ENCODE data around the gene RPL18. TPM values are rescaled to one million over a fixed set of nuclear protein-coding genes. Genes with fewer than 3 reads are reported as not detected.

Gene RPL18
- total RNA-seq, 8 experiments from 2014 or later = 1,630 to 4,209 (median 2,425) TPM

- no peak for ATAC-seq (replicated peaks in 6 of 8)
- H3K4me1 ChIP-seq (replicated peaks in 1 of 2) = no peaks in the 10 kb centered on the region
- no peak overlapping the region for H3K4me3 ChIP-seq
- in situ Hi-C loops (cut with MboI; ENCODE audit: low pct_unique_long_range_greater_than_20kb in 2 of 9, low sequenced_read_pairs in 9 of 9, unreplicated experiment in 9 of 9) = no loop called here
- WGBS, 10 experiments = 71 to 100% (median 89%) methylated on average over 2 to 5 of the region's 21 CpGs; no CpG with 5 or more reads in 4 of the 10 experiments
- no peak overlapping the region for H3K27ac ChIP-seq
These were observed 18.1 kb downstream of the RPL18 start for GRCh38 chr19:48600679-48601417.

- 63 to 84% (median 81%) methylated on average over 2 to 14 of the region's 30 CpGs; no CpG with 5 or more reads in 6 of the 10 experiments for WGBS, 10 experiments
- ATAC-seq (replicated peaks in 6 of 8) = peak in 2 of 8 experiments; percentile 10 to 23
- in situ Hi-C loops (cut with MboI; ENCODE audit: low pct_unique_long_range_greater_than_20kb in 2 of 9, low sequenced_read_pairs in 9 of 9, unreplicated experiment in 9 of 9) = loop anchor here in 7 of 9 experiments (25.0 kb wide), 4 partner anchors 112 to 337 kb away; partner anchors contain the start of genes CARD8 (in 2 of the 7) and ZNF114 (in 2 of the 7)
- H3K4me1 ChIP-seq (replicated peaks in 1 of 2) = no peaks in the 10 kb centered on the region
- H3K27ac ChIP-seq = no peak overlapping the region
- no peak overlapping the region for H3K4me3 ChIP-seq
These were observed 19.8 kb downstream of the RPL18 start for GRCh38 chr19:48598996-48599700.

GRCh38 chr19:48596679-48597465 lies 22.1 kb downstream of the RPL18 start:
- Histone ChIP-seq H3K27ac (no peak overlapping the region), H3K4me1 (replicated peaks in 1 of 2) (no peaks in the 10 kb centered on the region), H3K4me3 (no peak overlapping the region)
- WGBS, 10 experiments = 71 to 90% (median 83%) methylated on average over 2 to 18 of the region's 39 CpGs; no CpG with 5 or more reads in 3 of the 10 experiments
- in situ Hi-C loops (cut with MboI; ENCODE audit: low pct_unique_long_range_greater_than_20kb in 2 of 9, low sequenced_read_pairs in 9 of 9, unreplicated experiment in 9 of 9) = loop anchor here in 7 of 9 experiments (25.0 kb wide), 4 partner anchors 110 to 335 kb away; partner anchors contain the start of genes CARD8 (in 2 of the 7) and ZNF114 (in 2 of the 7)
- peak in 1 of 8 experiments; percentile 6 for ATAC-seq (replicated peaks in 6 of 8)

- ATAC-seq (replicated peaks in 6 of 8) = peak in 1 of 8 experiments; percentile 6
- H3K4me1 ChIP-seq (replicated peaks in 1 of 2) = no peaks in the 10 kb centered on the region
- 100% methylated on average over 1 of the region's 4 CpGs; no CpG with 5 or more reads in 9 of the 10 experiments for WGBS, 10 experiments
- H3K4me3 ChIP-seq = no peak overlapping the region
- H3K27ac ChIP-seq = no peak overlapping the region
- in situ Hi-C loops (cut with MboI; ENCODE audit: low pct_unique_long_range_greater_than_20kb in 2 of 9, low sequenced_read_pairs in 9 of 9, unreplicated experiment in 9 of 9) = loop anchor here in 7 of 9 experiments (25.0 kb wide), 4 partner anchors 109 to 334 kb away; partner anchors contain the start of genes CARD8 (in 2 of the 7) and ZNF114 (in 2 of the 7)
These were observed 22.7 kb downstream of the RPL18 start for GRCh38 chr19:48596237-48596636.

- H3K27ac ChIP-seq = no peak overlapping the region
- no peak overlapping the region for H3K4me3 ChIP-seq
- in situ Hi-C loops (cut with MboI; ENCODE audit: low pct_unique_long_range_greater_than_20kb in 2 of 9, low sequenced_read_pairs in 9 of 9, unreplicated experiment in 9 of 9) = loop anchor here in 7 of 9 experiments (25.0 kb wide), 4 partner anchors 109 to 334 kb away; partner anchors contain the start of genes CARD8 (in 2 of the 7) and ZNF114 (in 2 of the 7)
- WGBS, 10 experiments = 40 to 100% methylated on average over 1 to 2 of the region's 6 CpGs; no CpG with 5 or more reads in 8 of the 10 experiments
- ATAC-seq (replicated peaks in 6 of 8) = peak in 1 of 8 experiments; percentile 17
- H3K4me1 ChIP-seq (replicated peaks in 1 of 2) = no peaks in the 10 kb centered on the region
These were observed 23.1 kb downstream of the RPL18 start for GRCh38 chr19:48595833-48596232.

GRCh38 chr19:48595171-48595570 lies 23.8 kb downstream of the RPL18 start:
- ATAC-seq (replicated peaks in 6 of 8) = no peak
- H3K4me3 ChIP-seq = no peak overlapping the region
- 71 to 100% (median 83%) methylated on average over 1 to 3 of the region's 9 CpGs; no CpG with 5 or more reads in 6 of the 10 experiments for WGBS, 10 experiments
- no peak overlapping the region for H3K27ac ChIP-seq
- in situ Hi-C loops (cut with MboI; ENCODE audit: low pct_unique_long_range_greater_than_20kb in 2 of 9, low sequenced_read_pairs in 9 of 9, unreplicated experiment in 9 of 9) = loop anchor here in 7 of 9 experiments (25.0 kb wide), 4 partner anchors 108 to 333 kb away; partner anchors contain the start of genes CARD8 (in 2 of the 7) and ZNF114 (in 2 of the 7)
- no peaks in the 10 kb centered on the region for H3K4me1 ChIP-seq (replicated peaks in 1 of 2)

GRCh38 chr19:48591021-48591420 lies 28.0 kb downstream of the RPL18 start:
- WGBS, 10 experiments = 14 to 100% (median 65%) methylated on average over 1 to 3 of the region's 5 CpGs; no CpG with 5 or more reads in 2 of the 10 experiments
- in situ Hi-C loops (cut with MboI; ENCODE audit: low pct_unique_long_range_greater_than_20kb in 2 of 9, low sequenced_read_pairs in 9 of 9, unreplicated experiment in 9 of 9) = loop anchor here in 7 of 9 experiments (25.0 kb wide), 4 partner anchors 104 to 329 kb away; partner anchors contain the start of genes CARD8 (in 2 of the 7) and ZNF114 (in 2 of the 7)
- no peak overlapping the region for H3K4me3 ChIP-seq
- no peak for ATAC-seq (replicated peaks in 6 of 8)
- H3K4me1 ChIP-seq (replicated peaks in 1 of 2) = peaks cover 0 to 6% of the 10 kb centered on the region in 2 donors
- no peak overlapping the region for H3K27ac ChIP-seq

GRCh38 chr19:48588670-48589401 lies 30.1 kb downstream of the RPL18 start:
- peak overlapping the region in 4 of 5 donors; percentile 8 to 27 (median 20) for H3K4me3 ChIP-seq
- in situ Hi-C loops (cut with MboI; ENCODE audit: low pct_unique_long_range_greater_than_20kb in 2 of 9, low sequenced_read_pairs in 9 of 9, unreplicated experiment in 9 of 9) = loop anchor here (10.0 to 25.0 kb wide), 6 partner anchors 84 to 327 kb away; partner anchors contain the start of genes ZNF114 (in 3 of the 9) and CARD8 (in 2 of the 9)
- H3K4me1 ChIP-seq (replicated peaks in 1 of 2) = peaks cover 0 to 6% of the 10 kb centered on the region in 2 donors
- peak; percentile 82 to 94 (median 86) for ATAC-seq (replicated peaks in 6 of 8)
- H3K27ac ChIP-seq = no peak overlapping the region
- 0 to 40% (median 19%) methylated on average over 1 to 11 of the region's 36 CpGs; no CpG with 5 or more reads in 6 of the 10 experiments for WGBS, 10 experiments

- 100% methylated on average over 1 of the region's 3 CpGs; no CpG with 5 or more reads in 7 of the 10 experiments for WGBS, 10 experiments
- H3K4me3 ChIP-seq = no peak overlapping the region
- no peak overlapping the region for H3K27ac ChIP-seq
- peaks cover 0 to 6% of the 10 kb centered on the region in 2 donors for H3K4me1 ChIP-seq (replicated peaks in 1 of 2)
- ATAC-seq (replicated peaks in 6 of 8) = no peak
- in situ Hi-C loops (cut with MboI; ENCODE audit: low pct_unique_long_range_greater_than_20kb in 2 of 9, low sequenced_read_pairs in 9 of 9, unreplicated experiment in 9 of 9) = loop anchor here (10.0 to 25.0 kb wide), 6 partner anchors 83 to 325 kb away; partner anchors contain the start of genes ZNF114 (in 3 of the 9) and CARD8 (in 2 of the 9)
These were observed 31.6 kb downstream of the RPL18 start for GRCh38 chr19:48587387-48587786.

- 17 to 100% (median 80%) methylated on average over 1 to 2 of the region's 2 CpGs; no CpG with 5 or more reads in 3 of the 10 experiments for WGBS, 10 experiments
- no peak overlapping the region for H3K4me3 ChIP-seq
- no peaks in the 10 kb centered on the region for H3K4me1 ChIP-seq (replicated peaks in 1 of 2)
- H3K27ac ChIP-seq = no peak overlapping the region
- no peak for ATAC-seq (replicated peaks in 6 of 8)
- in situ Hi-C loops (cut with MboI; ENCODE audit: low pct_unique_long_range_greater_than_20kb in 2 of 9, low sequenced_read_pairs in 9 of 9, unreplicated experiment in 9 of 9) = loop anchor here (10.0 to 25.0 kb wide), 6 partner anchors 77 to 320 kb away; partner anchors contain the start of genes ZNF114 (in 3 of the 9) and CARD8 (in 2 of the 9)
These were observed 36.8 kb downstream of the RPL18 start for GRCh38 chr19:48582168-48582567.

GRCh38 chr19:48578891-48579290 lies 40.1 kb downstream of the RPL18 start:
- H3K27ac ChIP-seq = no peak overlapping the region
- no peak for ATAC-seq (replicated peaks in 6 of 8)
- no peak overlapping the region for H3K4me3 ChIP-seq
- in situ Hi-C loops (cut with MboI; ENCODE audit: low pct_unique_long_range_greater_than_20kb in 2 of 9, low sequenced_read_pairs in 9 of 9, unreplicated experiment in 9 of 9) = loop anchor here in 7 of 9 experiments (25.0 kb wide), 4 partner anchors 92 to 317 kb away; partner anchors contain the start of genes CARD8 (in 2 of the 7) and ZNF114 (in 2 of the 7)
- WGBS, 10 experiments = 0 to 86% (median 44%) methylated on average over 1 to 3 of the region's 3 CpGs; no CpG with 5 or more reads in 1 of the 10 experiments
- no peaks in the 10 kb centered on the region for H3K4me1 ChIP-seq (replicated peaks in 1 of 2)

All from motor neuron (in vitro differentiated cells).